ENCODE data around the gene NUMA1.

The NUMA1 gene

DNA sequence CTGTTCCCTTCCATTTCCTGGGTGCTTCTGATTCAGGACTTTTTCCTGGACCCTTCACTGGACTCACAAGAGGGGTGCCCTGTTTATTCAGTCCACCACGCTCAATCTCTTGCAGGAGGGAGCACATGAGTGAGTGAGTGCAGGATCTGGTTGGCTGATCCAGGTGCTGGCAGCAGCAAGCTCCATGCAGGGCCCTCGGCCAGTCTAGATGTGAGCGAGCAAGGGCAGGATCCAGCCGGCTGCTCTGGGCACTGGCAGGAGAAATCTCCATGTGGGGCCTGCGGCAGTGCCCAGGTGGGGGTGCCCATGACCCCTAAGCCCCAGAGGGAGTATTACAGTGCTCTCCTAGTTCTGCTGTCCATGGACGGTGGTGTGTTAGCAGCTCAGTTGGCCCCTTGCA, 43.7 kb upstream of the NUMA1 start:
- CTCF ChIA-PET = no interaction called here
- DNase-seq (ENCODE audit: extremely low spot score) = no peak
- no peak for TF ChIP-seq NFRKB (IDR thresholded peaks at IDR 0.05)
- no peak for TF ChIP-seq L3MBTL2 (conservative IDR thresholded peaks at IDR 0.05)
- TF ChIP-seq ZNF384 (IDR thresholded peaks at IDR 0.05) = no peak
- TF ChIP-seq, protein P1, sequence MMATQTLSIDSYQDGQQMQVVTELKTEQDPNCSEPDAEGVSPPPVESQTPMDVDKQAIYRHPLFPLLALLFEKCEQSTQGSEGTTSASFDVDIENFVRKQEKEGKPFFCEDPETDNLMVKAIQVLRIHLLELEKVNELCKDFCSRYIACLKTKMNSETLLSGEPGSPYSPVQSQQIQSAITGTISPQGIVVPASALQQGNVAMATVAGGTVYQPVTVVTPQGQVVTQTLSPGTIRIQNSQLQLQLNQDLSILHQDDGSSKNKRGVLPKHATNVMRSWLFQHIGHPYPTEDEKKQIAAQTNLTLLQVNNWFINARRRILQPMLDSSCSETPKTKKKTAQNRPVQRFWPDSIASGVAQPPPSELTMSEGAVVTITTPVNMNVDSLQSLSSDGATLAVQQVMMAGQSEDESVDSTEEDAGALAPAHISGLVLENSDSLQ (IDR thresholded peaks at IDR 0.05) = no peak
- TF ChIP-seq TARDBP (IDR thresholded peaks at IDR 0.05) = no peak
- TF ChIP-seq ARNT (IDR thresholded peaks at IDR 0.05) = no peak
- no peak for TF ChIP-seq LEF1 (IDR thresholded peaks at IDR 0.05; ENCODE audit: borderline replicate concordance)
- no peak for TF ChIP-seq SP1 (IDR thresholded peaks at IDR 0.05)
- POLR2A ChIA-PET = no interaction called here

- no peak for TF ChIP-seq NFRKB (IDR thresholded peaks at IDR 0.05)
- no peak for TF ChIP-seq SUZ12 (IDR thresholded peaks at IDR 0.05)
- no peak for TF ChIP-seq FOXA1 (IDR thresholded peaks at IDR 0.05)
- TF ChIP-seq, protein P1 (IDR thresholded peaks at IDR 0.05) = peak; percentile 79
- TF ChIP-seq FOXK2 (IDR thresholded peaks at IDR 0.05) = no peak
- TF ChIP-seq FOXM1 (IDR thresholded peaks at IDR 0.05; ENCODE audit: borderline replicate concordance) = no peak
- no peak for TF ChIP-seq HDGF (IDR thresholded peaks at IDR 0.05; ENCODE audit: borderline replicate concordance)
- no peak for TF ChIP-seq CTBP1 (IDR thresholded peaks at IDR 0.05; ENCODE audit: borderline replicate concordance)
- ChIA-PET CTCF (no interaction called here), POLR2A (interaction anchor here (1.7 kb wide), 1 partner anchor 10 kb away, joined by 9 read pairs; the partner anchor contains the start of gene ANAPC15)
- DNase-seq (ENCODE audit: extremely low spot score) = no peak
Measured at GRCh38 chr11:72123117-72123653, 42.8 kb upstream of the NUMA1 start.

DNA sequence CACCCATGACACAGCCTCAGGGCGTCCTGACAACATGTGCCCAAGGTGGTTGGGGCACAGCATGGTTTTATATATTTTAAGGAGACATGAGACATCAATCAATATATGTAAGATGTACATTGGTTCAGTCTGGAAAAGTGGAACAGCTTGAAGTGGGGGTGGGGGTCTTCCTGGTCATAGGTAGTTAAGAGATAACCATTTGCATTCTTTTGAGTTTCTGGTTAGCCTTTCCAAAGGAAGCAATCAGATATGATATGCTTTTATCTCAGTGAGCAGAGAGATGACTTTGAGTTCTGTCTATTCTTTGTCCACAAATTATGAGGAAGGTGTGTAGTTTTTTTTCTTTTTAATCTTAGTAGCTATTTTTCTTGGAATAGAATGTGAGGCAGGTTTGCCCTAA, 42.3 kb upstream of the NUMA1 start:
- DNase-seq (ENCODE audit: extremely low spot score) = no peak
- ChIA-PET POLR2A (interaction anchor here (1.7 kb wide), 1 partner anchor 10 kb away, joined by 9 read pairs; the partner anchor contains the start of gene ANAPC15), CTCF (no interaction called here)
- TF ChIP-seq ARNT (IDR thresholded peaks at IDR 0.05) (no peak), SP1 (IDR thresholded peaks at IDR 0.05) (no peak), L3MBTL2 (conservative IDR thresholded peaks at IDR 0.05) (no peak), HDGF (IDR thresholded peaks at IDR 0.05; ENCODE audit: borderline replicate concordance) (no peak), ELF4 (IDR thresholded peaks at IDR 0.05) (no peak), TARDBP (IDR thresholded peaks at IDR 0.05) (no peak), BHLHE40 (IDR thresholded peaks at IDR 0.05; ENCODE audit: borderline replicate concordance) (no peak), NFRKB (IDR thresholded peaks at IDR 0.05) (no peak), FOXA1 (IDR thresholded peaks at IDR 0.05) (no peak)

- ChIA-PET POLR2A (no interaction called here), CTCF (no interaction called here)
- TF ChIP-seq, protein P1 (IDR thresholded peaks at IDR 0.05) = no peak
- TF ChIP-seq HDGF (IDR thresholded peaks at IDR 0.05; ENCODE audit: borderline replicate concordance) = no peak
- no peak for TF ChIP-seq L3MBTL2 (conservative IDR thresholded peaks at IDR 0.05)
- no peak for TF ChIP-seq LEF1 (IDR thresholded peaks at IDR 0.05; ENCODE audit: borderline replicate concordance)
- TF ChIP-seq FOXM1 (IDR thresholded peaks at IDR 0.05; ENCODE audit: borderline replicate concordance) = no peak
- TF ChIP-seq ARNT (IDR thresholded peaks at IDR 0.05) = no peak
- no peak for TF ChIP-seq ELF4 (IDR thresholded peaks at IDR 0.05)
- no peak for TF ChIP-seq TARDBP (IDR thresholded peaks at IDR 0.05)
- no peak for TF ChIP-seq CTBP1 (IDR thresholded peaks at IDR 0.05; ENCODE audit: borderline replicate concordance)
- no peak for TF ChIP-seq SUZ12 (IDR thresholded peaks at IDR 0.05)
- no peak for TF ChIP-seq SP1 (IDR thresholded peaks at IDR 0.05)
- TF ChIP-seq BHLHE40 (IDR thresholded peaks at IDR 0.05; ENCODE audit: borderline replicate concordance) = no peak
- DNase-seq (ENCODE audit: extremely low spot score) = no peak
Measured at GRCh38 chr11:72120930-72121329, 40.6 kb upstream of the NUMA1 start.

- ChIA-PET POLR2A (no interaction called here), CTCF (interaction anchor here (0.9 kb wide), 1 partner anchor 24 kb away, joined by 3 read pairs; no protein-coding TSS in a partner anchor)
- no peak for DNase-seq (ENCODE audit: extremely low spot score)
- TF ChIP-seq FOXK2 (IDR thresholded peaks at IDR 0.05) = no peak
- TF ChIP-seq ELF4 (IDR thresholded peaks at IDR 0.05) = no peak
- TF ChIP-seq HDGF (IDR thresholded peaks at IDR 0.05; ENCODE audit: borderline replicate concordance) = no peak
- no peak for TF ChIP-seq ZNF384 (IDR thresholded peaks at IDR 0.05)
- no peak for TF ChIP-seq FOXA1 (IDR thresholded peaks at IDR 0.05)
- TF ChIP-seq SP1 (IDR thresholded peaks at IDR 0.05) = no peak
- no peak for TF ChIP-seq ARNT (IDR thresholded peaks at IDR 0.05)
- TF ChIP-seq BHLHE40 (IDR thresholded peaks at IDR 0.05; ENCODE audit: borderline replicate concordance) = no peak
- no peak for TF ChIP-seq L3MBTL2 (conservative IDR thresholded peaks at IDR 0.05)
- TF ChIP-seq FOXM1 (IDR thresholded peaks at IDR 0.05; ENCODE audit: borderline replicate concordance) = no peak
- TF ChIP-seq, protein P1 (IDR thresholded peaks at IDR 0.05) = no peak
- TF ChIP-seq SUZ12 (IDR thresholded peaks at IDR 0.05) = no peak
- no peak for TF ChIP-seq CTBP1 (IDR thresholded peaks at IDR 0.05; ENCODE audit: borderline replicate concordance)
- TF ChIP-seq NFRKB (IDR thresholded peaks at IDR 0.05) = no peak
- TF ChIP-seq TARDBP (IDR thresholded peaks at IDR 0.05) = no peak
- TF ChIP-seq LEF1 (IDR thresholded peaks at IDR 0.05; ENCODE audit: borderline replicate concordance) = no peak
Measured at GRCh38 chr11:72119198-72119597, 38.9 kb upstream of the NUMA1 start.

Measured in HEK293T (cell line).